ENCODE data around the gene SUSD1.
A peak's percentile ranks its signal among the peaks of the same experiment; 100 is the strongest.
"Not testable (repeated sequence)": the region's sequence is repeated elsewhere in the genome, so short reads cannot be mapped to it uniquely, and the experiment has no call there.

SUSD1 gene

GRCh38 chr9:112174965-112175795, at the start of gene SUSD1:
SUSD1 (minus strand) TSS chr9:112175297; CDS start chr9:112175235, 62 bp downstream.
- no peak for DNase-seq

DNA sequence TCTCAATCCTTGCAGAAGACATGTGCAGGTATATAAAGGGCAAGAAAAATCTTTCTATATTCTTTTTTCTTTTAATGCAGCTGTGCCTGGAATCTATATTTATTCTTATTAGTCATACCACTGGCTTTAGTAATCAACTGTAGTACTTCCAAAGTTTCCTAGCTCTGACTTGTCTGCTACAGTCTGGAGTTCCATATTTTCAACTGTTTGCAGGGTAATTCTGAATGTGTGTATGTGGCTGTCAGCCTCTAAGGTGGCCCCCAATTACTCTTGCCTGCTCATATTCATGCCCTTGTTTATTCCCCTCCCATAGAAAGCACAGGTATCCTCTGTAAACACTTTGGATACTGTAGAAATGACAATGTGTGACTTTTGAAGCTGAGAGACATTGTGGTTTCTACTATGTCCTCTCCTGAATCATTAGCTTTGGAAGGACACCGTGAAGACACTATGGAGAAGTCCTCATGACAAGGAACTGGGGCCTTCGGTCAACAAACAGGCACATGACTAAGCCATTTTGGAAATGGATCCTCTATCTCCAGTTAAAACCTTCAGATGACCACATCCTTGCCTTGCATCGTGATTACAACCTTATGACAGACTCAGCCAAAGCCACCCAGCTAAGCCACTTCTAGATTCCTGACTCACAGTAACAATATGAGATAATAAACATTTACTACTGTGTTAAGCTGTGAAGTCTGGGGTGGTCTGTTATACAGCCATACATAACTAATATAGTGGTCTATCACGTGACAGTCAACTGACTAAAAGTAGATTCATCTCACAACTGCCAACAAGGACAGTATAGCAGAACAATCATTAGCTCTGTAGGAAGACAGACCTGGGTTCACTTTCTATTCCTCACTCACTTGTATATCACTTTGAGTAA, 49.5 kb upstream of the SUSD1 start:
- no peak for DNase-seq

GRCh38 chr9:112218908-112219307, 43.8 kb upstream of the SUSD1 start:
- no peak for DNase-seq

- no peak for DNase-seq
Observed at GRCh38 chr9:112212926-112213325, 37.8 kb upstream of the SUSD1 start.

DNA sequence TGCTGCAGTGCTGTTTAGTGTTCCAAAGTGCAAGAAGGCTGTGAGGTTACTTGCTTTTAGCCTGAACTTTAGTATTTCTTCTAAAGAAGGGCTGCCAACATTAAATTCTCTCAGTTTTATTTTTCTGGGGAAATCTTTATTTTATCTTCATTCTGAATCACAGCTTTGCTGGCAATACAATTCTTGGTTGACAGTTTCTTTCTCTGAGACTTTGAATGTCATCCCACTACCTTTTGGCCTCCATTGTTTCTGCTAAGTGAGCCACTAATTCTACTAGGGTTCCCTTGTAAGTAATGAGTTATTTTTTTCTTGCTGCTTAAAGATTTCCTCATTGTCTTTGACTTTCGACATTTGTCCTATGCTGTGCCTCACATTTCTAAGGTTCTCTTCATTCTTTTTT, 32.4 kb upstream of the SUSD1 start:
- no peak for DNase-seq

DNA sequence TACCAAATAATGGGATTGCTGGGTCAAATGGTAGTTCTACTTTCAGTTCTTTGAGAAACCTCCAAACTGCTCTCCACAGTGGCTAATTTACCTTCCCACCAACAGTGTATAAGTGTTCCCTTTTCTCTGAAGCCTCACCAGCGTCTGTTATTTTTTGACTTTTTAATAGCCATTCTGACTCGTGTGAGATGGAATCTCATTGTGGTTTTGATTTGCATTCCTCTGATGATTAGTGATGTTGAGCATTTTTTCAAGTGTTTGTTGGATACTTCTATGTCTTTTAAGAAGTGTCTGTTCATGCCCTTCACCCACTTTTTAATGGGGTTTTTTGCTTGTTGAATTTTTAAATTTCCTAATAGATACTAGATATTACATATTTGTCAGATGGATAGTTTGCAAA, 28.4 kb upstream of the SUSD1 start:
- no peak for DNase-seq

GRCh38 chr9:112200711-112201110, 25.6 kb upstream of the SUSD1 start:
- DNase-seq, result no peak

- DNase-seq, result no peak
Observed at GRCh38 chr9:112198646-112199045, 23.5 kb upstream of the SUSD1 start.

GRCh38 chr9:112194969-112195431, 19.9 kb upstream of the SUSD1 start:
- no peak for DNase-seq

DNA sequence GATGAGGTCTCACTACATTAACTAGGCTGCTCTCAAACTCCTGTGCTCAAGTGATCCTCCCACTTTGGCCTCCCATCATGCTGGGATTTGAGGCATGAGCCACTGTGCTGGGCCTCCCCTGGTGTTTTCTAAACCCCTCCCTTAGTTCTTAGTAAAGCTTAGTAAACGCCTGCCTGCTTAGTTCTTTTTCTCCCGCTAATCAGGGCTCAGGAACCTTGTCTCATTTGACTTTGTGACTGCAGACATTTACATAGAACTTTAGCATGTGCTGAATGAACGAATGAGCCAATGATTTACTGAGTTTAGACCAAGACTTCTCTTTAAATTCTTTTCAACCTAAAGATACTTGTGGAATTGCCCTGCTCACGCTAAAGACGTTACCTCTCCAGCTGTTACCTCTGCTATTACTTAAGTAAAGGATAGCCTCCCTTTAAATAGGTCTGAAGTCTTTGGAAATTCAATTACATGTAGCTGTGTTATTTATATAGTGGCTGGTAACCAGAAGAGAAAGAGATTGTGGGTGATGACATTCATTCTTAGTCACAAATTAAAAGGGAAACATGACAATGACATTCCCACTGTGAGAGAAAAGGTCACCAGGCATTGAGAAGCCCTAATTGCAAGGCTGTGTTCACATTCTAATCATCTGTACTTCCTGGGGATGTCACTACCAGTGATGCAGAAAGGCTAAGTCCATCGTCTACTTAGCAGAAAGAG, 18.6 kb upstream of the SUSD1 start:
- no peak for DNase-seq

GRCh38 chr9:112190320-112190719, 15.2 kb upstream of the SUSD1 start:
- not testable (repeated sequence) for DNase-seq

- no peak for DNase-seq
Observed at GRCh38 chr9:112188884-112189283, 13.8 kb upstream of the SUSD1 start.

- DNase-seq, result no peak
Observed at GRCh38 chr9:112187404-112187803, 12.3 kb upstream of the SUSD1 start.

GRCh38 chr9:112186695-112187094, 11.6 kb upstream of the SUSD1 start:
- DNase-seq, result no peak

DNA sequence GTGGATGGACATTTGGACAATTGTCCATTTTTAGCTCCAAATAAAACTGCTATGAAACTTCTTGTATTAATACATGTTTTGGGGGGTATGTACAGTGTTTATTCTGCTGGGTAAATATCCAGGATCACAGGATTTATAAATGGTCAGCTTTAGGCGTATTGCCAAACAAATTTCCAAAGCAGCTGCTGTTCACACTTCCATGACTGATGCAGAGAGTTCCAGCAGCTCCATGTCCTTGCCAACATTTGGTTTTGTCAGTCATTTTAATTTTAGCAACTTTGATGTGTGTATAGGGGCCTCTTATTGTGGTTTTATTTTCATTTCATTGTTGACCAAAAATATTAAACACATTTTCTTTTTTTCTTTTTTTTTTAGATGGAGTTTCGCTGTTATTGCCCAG, 9.8 kb upstream of the SUSD1 start:
- DNase-seq, result no peak

- no peak for DNase-seq
Observed at GRCh38 chr9:112184221-112184620, 9.1 kb upstream of the SUSD1 start.

DNA sequence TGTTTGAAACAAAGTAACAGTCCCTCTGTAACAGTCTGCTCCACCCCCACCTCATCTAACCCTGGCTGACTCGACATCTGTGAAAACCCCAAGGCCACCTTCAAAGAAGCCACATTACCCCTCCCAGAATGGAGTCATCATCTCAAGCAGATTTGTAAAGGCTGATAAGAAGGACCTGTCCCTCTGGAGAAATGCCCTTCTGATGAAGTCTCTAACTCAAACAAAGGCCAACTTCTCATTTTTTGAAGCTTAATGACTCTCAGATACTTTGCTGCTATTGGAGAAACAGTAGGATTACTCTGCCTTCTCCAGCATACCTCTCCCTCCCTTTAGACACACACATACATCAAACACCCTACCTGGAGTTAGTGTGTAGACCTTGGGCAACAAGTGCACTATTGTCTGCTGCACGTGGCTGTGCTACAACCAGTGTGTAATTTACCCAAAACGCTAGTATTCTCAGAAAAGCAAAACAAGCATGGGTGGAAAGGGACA, 5.3 kb upstream of the SUSD1 start:
- peak; percentile 33 to 41 for DNase-seq

GRCh38 chr9:112179816-112180215, 4.7 kb upstream of the SUSD1 start:
- no peak for DNase-seq

- DNase-seq, result no peak
Observed at GRCh38 chr9:112176524-112176923, 1.4 kb upstream of the SUSD1 start.

- no peak for DNase-seq
Observed at GRCh38 chr9:112175796-112176315, 759 bp upstream of the SUSD1 start.

DNA sequence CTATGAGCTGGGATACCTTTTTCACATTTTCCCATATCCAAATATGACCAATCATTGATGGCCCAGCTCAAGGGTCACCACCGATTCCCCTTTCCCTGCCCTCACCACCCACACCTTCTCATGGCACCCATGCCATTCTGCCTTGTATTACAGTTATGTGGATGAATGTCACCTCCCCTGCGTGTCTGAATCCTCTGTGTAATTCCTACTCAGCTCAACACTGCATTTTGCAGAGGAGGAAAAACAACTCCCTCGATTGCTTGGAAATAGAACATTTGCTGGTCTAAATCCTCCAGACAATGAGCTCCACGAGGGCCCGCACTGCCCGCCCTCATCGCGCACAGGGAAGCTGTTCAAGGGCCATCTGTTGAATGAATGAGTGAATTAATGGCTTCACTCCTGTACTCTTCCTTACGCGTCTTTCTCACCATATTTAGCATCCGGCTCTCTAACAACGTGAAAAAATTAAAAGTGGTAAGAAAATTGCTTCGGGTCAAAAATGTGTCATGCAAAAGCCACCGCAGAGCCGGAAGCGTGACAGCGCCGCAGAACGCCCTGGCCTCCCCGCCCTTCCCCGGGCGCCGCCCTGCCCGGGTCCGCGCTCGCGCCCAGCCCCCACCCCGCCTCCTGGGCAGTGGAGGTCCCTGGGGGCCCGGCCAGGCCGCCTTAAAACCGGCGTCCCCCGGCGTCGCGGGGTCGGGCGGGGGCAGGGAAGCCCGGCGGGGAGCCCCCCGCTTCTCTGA, 704 bp downstream of the SUSD1 start:
- DNase-seq, result peak; percentile 54 to 60

Data from activated CD4-positive, alpha-beta T cell treated with anti-CD3 and anti-CD28 coated beads, Interleukin-2, amount 50 U/mL, for 4 hours (primary cell).